ENCODE measurements around the gene LMOD1. TPM values are rescaled to one million over a fixed set of nuclear protein-coding genes. Genes with fewer than 3 reads are reported as not detected.
A peak's percentile ranks its signal among the peaks of the same experiment; 100 is the strongest.

Gene LMOD1
- total and polyA plus RNA-seq, 4 experiments from 2014 or later: not detected

DNA sequence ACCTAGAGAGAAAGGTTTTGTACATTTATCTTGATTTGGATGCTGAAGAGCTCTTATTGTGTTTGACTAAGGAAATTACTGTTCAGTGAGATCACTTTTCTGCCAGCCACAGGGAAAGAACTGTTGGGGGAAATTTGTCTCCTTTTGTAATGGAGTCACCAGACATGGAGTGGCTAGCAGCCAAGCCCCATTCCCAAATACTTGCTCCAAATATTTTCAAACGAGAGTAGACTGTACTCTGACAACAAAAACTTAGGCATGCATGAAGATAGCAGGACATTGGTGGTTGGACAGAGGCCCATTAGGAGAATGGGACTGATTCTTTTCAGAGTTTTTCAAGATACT, 96.3 kb downstream of the LMOD1 start:
- Mint-ChIP-seq H3K4me1 (peaks cover 0 to 6% (median 6%) of the 10 kb centered on the region in 4 donors), H3K27ac (no peak overlapping the region), H3K36me3 (peaks cover 33 to 60% of the 10 kb centered on the region in 2 donors), H3K27me3 (no peaks in the 10 kb centered on the region), H3K4me3 (no peak overlapping the region), H3K9me3 (no peaks in the 10 kb centered on the region)
- peaks cover 7% of the 10 kb centered on the region for H3K4me1 ChIP-seq (ENCODE audit: insufficient read depth, low read length)
- DNase-seq: no peak
- no peak overlapping the region for H3K27ac ChIP-seq (ENCODE audit: low read depth, low read length)
- H3K4me3 ChIP-seq (ENCODE audit: low read length in 2 of 2): no peak overlapping the region
- CTCF ChIA-PET (ENCODE audit: partially characterized antibody): interaction anchor here (1.2 to 1.4 kb wide), 2 partner anchors 21 to 46 kb away, joined by 3 to 4 read pairs; partner anchors contain the start of gene IPO9
- POLR2A ChIA-PET (ENCODE audit: partially characterized antibody): no interaction called here
- no peaks in the 10 kb centered on the region for H3K9me3 ChIP-seq (ENCODE audit: control insufficient read depth in 1 of 2, low read length in 2 of 2)
- intact Hi-C loops (cut with micrococcal nuclease): no loop called here
- H3K36me3 ChIP-seq (ENCODE audit: insufficient read depth, low read length): peaks cover 50% of the 10 kb centered on the region
- no peaks in the 10 kb centered on the region for H3K27me3 ChIP-seq (ENCODE audit: insufficient read depth, low read length)

DNA sequence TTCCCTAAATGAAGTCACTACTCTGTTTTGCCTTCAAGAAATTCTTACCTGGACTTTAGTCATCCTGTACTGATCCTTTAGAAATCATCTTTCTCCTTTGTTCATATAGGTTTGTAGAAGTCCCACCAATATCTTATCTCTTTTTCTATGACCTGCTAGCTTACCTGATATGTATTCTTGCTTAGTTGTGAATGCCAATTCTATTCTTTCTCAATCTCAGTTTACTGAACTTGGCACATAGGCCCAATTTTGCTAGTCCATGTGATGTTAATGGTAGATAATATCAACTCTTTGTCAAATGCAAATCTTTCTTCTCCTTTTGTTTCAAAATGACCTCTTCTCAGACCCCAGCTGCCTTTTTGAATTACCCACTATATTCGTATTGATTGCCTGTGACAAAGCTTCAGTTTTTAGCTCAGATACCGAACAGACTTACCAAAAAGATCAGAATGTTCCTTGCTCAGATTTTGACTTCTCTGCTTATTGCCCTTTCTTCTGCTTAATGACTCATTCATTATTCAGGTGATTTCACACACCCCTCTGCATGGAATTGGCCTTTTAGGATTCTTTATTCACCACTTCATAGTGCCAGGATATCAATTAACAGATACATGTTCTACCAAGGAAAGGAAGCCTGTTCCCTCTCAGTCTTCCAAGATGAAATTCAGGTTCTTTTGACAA, 96.8 kb downstream of the LMOD1 start:
- Histone ChIP-seq H3K36me3 (ENCODE audit: insufficient read depth, low read length) (peaks cover 45% of the 10 kb centered on the region), H3K27me3 (ENCODE audit: insufficient read depth, low read length) (no peaks in the 10 kb centered on the region), H3K4me3 (ENCODE audit: low read length in 2 of 2) (no peak overlapping the region), H3K9me3 (ENCODE audit: control insufficient read depth in 1 of 2, low read length in 2 of 2) (no peaks in the 10 kb centered on the region), H3K27ac (ENCODE audit: low read depth, low read length) (no peak overlapping the region), H3K4me1 (ENCODE audit: insufficient read depth, low read length) (peaks cover 7% of the 10 kb centered on the region)
- ChIA-PET CTCF (ENCODE audit: partially characterized antibody) (interaction anchor here (0.8 kb wide), 1 partner anchor 47 kb away, joined by 3 read pairs; no protein-coding TSS in a partner anchor), POLR2A (ENCODE audit: partially characterized antibody) (no interaction called here)
- DNase-seq: no peak
- Mint-ChIP-seq H3K27ac (no peak overlapping the region), H3K4me1 (peaks cover 0 to 6% (median 6%) of the 10 kb centered on the region in 4 donors), H3K9me3 (no peaks in the 10 kb centered on the region), H3K27me3 (no peaks in the 10 kb centered on the region), H3K36me3 (peaks cover 28 to 55% of the 10 kb centered on the region in 2 donors), H3K4me3 (no peak overlapping the region)
- intact Hi-C loops (cut with micrococcal nuclease): no loop called here

DNA sequence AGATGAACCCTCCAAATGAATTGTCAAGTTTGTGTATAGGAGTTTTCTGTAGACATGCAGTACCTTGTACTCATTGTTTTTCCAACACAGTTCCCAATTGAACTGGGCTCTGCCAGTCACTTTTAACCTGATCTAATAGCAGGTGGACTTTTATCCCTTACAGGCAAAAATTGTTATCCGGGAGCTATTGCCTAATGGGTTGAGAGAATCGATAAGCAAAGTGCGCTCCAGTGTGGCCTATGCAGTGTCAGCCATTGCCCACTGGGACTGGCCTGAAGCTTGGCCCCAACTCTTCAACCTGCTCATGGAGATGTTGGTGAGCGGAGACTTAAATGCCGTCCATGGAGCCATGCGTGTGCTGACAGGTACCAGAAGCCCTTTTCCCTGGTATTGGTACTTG, 98.1 kb downstream of the LMOD1 start:
- H3K36me3 ChIP-seq (ENCODE audit: insufficient read depth, low read length): peaks cover 38% of the 10 kb centered on the region
- H3K27me3 ChIP-seq (ENCODE audit: insufficient read depth, low read length): no peaks in the 10 kb centered on the region
- Mint-ChIP-seq H3K4me1 (peaks cover under 1 to 10% (median 6%) of the 10 kb centered on the region in 4 donors), H3K27ac (peak overlapping the region in 1 of 7 donors; percentile 18), H3K9me3 (no peaks in the 10 kb centered on the region), H3K36me3 (peaks cover 22 to 47% of the 10 kb centered on the region in 2 donors), H3K4me3 (no peak overlapping the region), H3K27me3 (no peaks in the 10 kb centered on the region)
- POLR2A ChIA-PET (ENCODE audit: partially characterized antibody): interaction anchor here (1.0 kb wide), 1 partner anchor 18 kb away, joined by 3 read pairs; no protein-coding TSS in a partner anchor
- peaks cover 7% of the 10 kb centered on the region for H3K4me1 ChIP-seq (ENCODE audit: insufficient read depth, low read length)
- intact Hi-C loops (cut with micrococcal nuclease): no loop called here
- H3K27ac ChIP-seq (ENCODE audit: low read depth, low read length): no peak overlapping the region
- no peak overlapping the region for H3K4me3 ChIP-seq (ENCODE audit: low read length in 2 of 2)
- DNase-seq: no peak
- CTCF ChIA-PET (ENCODE audit: partially characterized antibody): interaction anchor here (1.2 kb wide), 1 partner anchor 47 kb away, joined by 4 read pairs; no protein-coding TSS in a partner anchor
- no peaks in the 10 kb centered on the region for H3K9me3 ChIP-seq (ENCODE audit: control insufficient read depth in 1 of 2, low read length in 2 of 2)

DNA sequence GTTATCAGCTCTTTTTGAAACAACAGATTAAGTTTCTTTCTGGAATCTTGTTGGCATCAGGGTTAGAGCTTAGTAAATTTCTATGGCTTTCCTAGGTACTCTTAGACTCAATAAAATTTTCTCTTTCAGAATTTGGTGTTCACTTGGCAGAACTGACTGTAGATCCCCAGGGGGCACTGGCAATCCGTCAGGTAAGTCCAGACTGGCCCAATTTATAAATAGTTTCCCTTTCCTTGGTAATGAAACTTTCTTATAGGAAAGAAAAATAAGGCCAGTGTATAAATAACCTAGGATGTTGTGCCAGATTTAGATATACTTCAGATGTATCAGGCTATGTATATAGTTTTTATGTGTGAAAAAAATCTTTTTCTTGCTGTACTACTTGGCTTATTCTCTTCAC, 99.2 kb downstream of the LMOD1 start:
- no peak for DNase-seq
- Histone ChIP-seq H3K27ac (ENCODE audit: low read depth, low read length) (no peak overlapping the region), H3K4me3 (ENCODE audit: low read length in 2 of 2) (no peak overlapping the region), H3K4me1 (ENCODE audit: insufficient read depth, low read length) (peaks cover 7% of the 10 kb centered on the region), H3K36me3 (ENCODE audit: insufficient read depth, low read length) (peaks cover 27% of the 10 kb centered on the region), H3K9me3 (ENCODE audit: control insufficient read depth in 1 of 2, low read length in 2 of 2) (no peaks in the 10 kb centered on the region), H3K27me3 (ENCODE audit: insufficient read depth, low read length) (no peaks in the 10 kb centered on the region)
- Mint-ChIP-seq H3K9me3 (no peaks in the 10 kb centered on the region), H3K4me3 (no peak overlapping the region), H3K4me1 (peaks cover 10 to 17% (median 13%) of the 10 kb centered on the region in 4 donors), H3K27ac (peak overlapping the region in 2 of 7 donors; percentile 8 to 46), H3K27me3 (no peaks in the 10 kb centered on the region), H3K36me3 (peaks cover 17 to 38% of the 10 kb centered on the region in 2 donors)
- POLR2A ChIA-PET (ENCODE audit: partially characterized antibody): no interaction called here
- CTCF ChIA-PET (ENCODE audit: partially characterized antibody): interaction anchor here (1.2 to 1.6 kb wide), 2 partner anchors 10 to 48 kb away, joined by 4 to 5 read pairs; no protein-coding TSS in a partner anchor
- intact Hi-C loops (cut with micrococcal nuclease): no loop called here

Small RNA genes within 50 kb of the gene (microRNA-seq; reads per million reads assigned to microRNA genes)
- not detected for gene MIR6739 (ENCODE audit: borderline microRNAs expressed, borderline number of aligned reads, borderline replicate concordance)

Other genes with a start within 250 kb of the LMOD1 start
- gene IPO9, start 117.4 kb downstream of the LMOD1 start, total RNA-seq: 10 to 100 TPM; 41.2 to 42.7 TPM
- 10 to 100 TPM; 13.1 to 20.2 TPM for gene IPO9, start 117.4 kb downstream of the LMOD1 start, polyA plus RNA-seq
- under 1 TPM; 0.58 to 0.94 TPM for gene SHISA4, start 57.6 kb downstream of the LMOD1 start, total RNA-seq
- gene SHISA4, start 57.6 kb downstream of the LMOD1 start, polyA plus RNA-seq: under 1 TPM in 1 of 2 donors, not detected in 1; 0.59 TPM
- gene TIMM17A, start 9.0 kb upstream of the LMOD1 start, total RNA-seq: 10 to 100 TPM; 26.0 to 27.1 TPM
- gene TIMM17A, start 9.0 kb upstream of the LMOD1 start, polyA plus RNA-seq: 10 to 100 TPM; 28.4 to 29.2 TPM
- gene RNPEP, start 36.1 kb upstream of the LMOD1 start, total RNA-seq: 10 to 100 TPM; 25.9 to 29.1 TPM
- gene RNPEP, start 36.1 kb upstream of the LMOD1 start, polyA plus RNA-seq: 10 to 100 TPM; 30.3 to 41.4 TPM
- 1 to 10 TPM in 1 of 2 experiments, under 1 TPM in 1; 0.33 to 1.1 TPM for gene ELF3, start 64.0 kb upstream of the LMOD1 start, total RNA-seq
- under 1 TPM in 1 of 2 donors, not detected in 1; 0.17 TPM for gene ELF3, start 64.0 kb upstream of the LMOD1 start, polyA plus RNA-seq
- gene GPR37L1, start 176.4 kb upstream of the LMOD1 start, total RNA-seq: not detected
- gene GPR37L1, start 176.4 kb upstream of the LMOD1 start, polyA plus RNA-seq: under 1 TPM in 1 of 2 donors, not detected in 1; 0.07 TPM
- gene ARL8A, start 198.2 kb upstream of the LMOD1 start, total RNA-seq: 10 to 100 TPM; 48.1 to 55.0 TPM
- gene ARL8A, start 198.2 kb upstream of the LMOD1 start, polyA plus RNA-seq: 10 to 100 TPM in 1 of 2 donors, 1 to 10 TPM in 1; 7.1 to 10.8 TPM
- gene PTPN7, start 214.1 kb upstream of the LMOD1 start, total RNA-seq: 10 to 100 TPM; 67.6 to 68.4 TPM
- gene PTPN7, start 214.1 kb upstream of the LMOD1 start, polyA plus RNA-seq: 10 to 100 TPM; 50.5 to 84.1 TPM
- gene LGR6, start 247.3 kb upstream of the LMOD1 start, total RNA-seq: under 1 TPM in 1 of 2 experiments, not detected in 1; 0.17 TPM
- under 1 TPM; 0.16 to 0.33 TPM for gene LGR6, start 247.3 kb upstream of the LMOD1 start, polyA plus RNA-seq